ENCODE data around the gene VGLL4.
"Not testable (repeated sequence)": the region's sequence is repeated elsewhere in the genome, so short reads cannot be mapped to it uniquely, and the experiment has no call there.

The VGLL4 gene

GRCh38 chr3:11643605-11644087 lies at the start of gene VGLL4:
Gene VGLL4, minus strand, starts transcription at chr3:11643915. Its CDS starts 397 bp downstream, at chr3:11643518.
- DNase-seq, result peak; percentile 69

GRCh38 chr3:11692532-11692813 lies 48.8 kb upstream of the VGLL4 start:
- no peak for DNase-seq

GRCh38 chr3:11691767-11692531 lies 48.2 kb upstream of the VGLL4 start:
- no peak for DNase-seq

GRCh38 chr3:11690863-11691766 lies 47.4 kb upstream of the VGLL4 start:
- no peak for DNase-seq

GRCh38 chr3:11689749-11690148 lies 46.0 kb upstream of the VGLL4 start:
- DNase-seq, result no peak

- not testable (repeated sequence) for DNase-seq
Observed at GRCh38 chr3:11684980-11685379, 41.3 kb upstream of the VGLL4 start.

- no peak for DNase-seq
Observed at GRCh38 chr3:11680509-11680908, 36.8 kb upstream of the VGLL4 start.

GRCh38 chr3:11679964-11680363 lies 36.2 kb upstream of the VGLL4 start:
- no peak for DNase-seq

- DNase-seq, result no peak
Observed at GRCh38 chr3:11672363-11672762, 28.6 kb upstream of the VGLL4 start.

GRCh38 chr3:11671648-11672100 lies 28.0 kb upstream of the VGLL4 start:
- no peak for DNase-seq

GRCh38 chr3:11668243-11669235 lies 24.8 kb upstream of the VGLL4 start:
- no peak for DNase-seq

- no peak for DNase-seq
Observed at GRCh38 chr3:11665331-11665730, 21.6 kb upstream of the VGLL4 start.

GRCh38 chr3:11662392-11662990 lies 18.8 kb upstream of the VGLL4 start:
- DNase-seq, result no peak

GRCh38 chr3:11661827-11662226 lies 18.1 kb upstream of the VGLL4 start:
- DNase-seq, result no peak

- no peak for DNase-seq
Observed at GRCh38 chr3:11661052-11661656, 17.4 kb upstream of the VGLL4 start.

- no peak for DNase-seq
Observed at GRCh38 chr3:11660242-11660641, 16.5 kb upstream of the VGLL4 start.

- no peak for DNase-seq
Observed at GRCh38 chr3:11658180-11658579, 14.5 kb upstream of the VGLL4 start.

- no peak for DNase-seq
Observed at GRCh38 chr3:11655196-11655928, 11.6 kb upstream of the VGLL4 start.

- DNase-seq, result no peak
Observed at GRCh38 chr3:11654166-11654565, 10.5 kb upstream of the VGLL4 start.

GRCh38 chr3:11653298-11654055 lies 9.8 kb upstream of the VGLL4 start:
- no peak for DNase-seq
